ENCODE data around the gene WASHC2A.

GRCh38 chr10:50033481-50033880, 34.3 kb upstream of the WASHC2A start:
- TF ChIP-seq CTCF (IDR thresholded peaks at IDR 0.05) (no peak), POLR2A (IDR thresholded peaks at IDR 0.05; ENCODE audit: low read depth) (no peak)

Data from esophagus muscularis mucosa (tissue), 3 donors.